H1 (cell line): ENCODE results near the gene PRKAR1B. TPM values are rescaled to one million over a fixed set of nuclear protein-coding genes. Genes with fewer than 3 reads are reported as not detected.
A peak's percentile ranks its signal among the peaks of the same experiment; 100 is the strongest.

Source experiments
- CTCF ChIA-PET: fragments of 300-600 bp; sonication (Branson Sonifier 250); formaldehyde crosslinking; loops from one replicate; lab custom pipeline; 2021; ENCODE audit not compliant: partially characterized antibody; lab: Charles Lee
- POLR2A ChIA-PET: fragments of 300-600 bp; sonication (Branson Sonifier 250); formaldehyde crosslinking; loops from one replicate; lab custom pipeline; 2021; ENCODE audit warnings: inconsistent platforms; ENCODE audit not compliant: partially characterized antibody; lab: Charles Lee
- DNase-seq, 2 experiments: peaks; one replicate each; pipeline versions ENCODE4 v3.0.0 to v3.0.0-alpha.2; 2010 to 2022; ENCODE audit warnings: low spot score in 2 of 2, low read depth in 1 of 2, mixed read lengths in 1 of 2
- FAIRE-seq: peaks from 2 replicates; lab custom pipeline; 2011; peaks lifted over from hg19 to GRCh38; lab: Jason Lieb, UNC
- H2AFZ ChIP-seq: 2 replicates; pipeline ENCODE4 v1.8.1; 2012; ENCODE audit warnings: low read length, inconsistent platforms
- H2AK5ac ChIP-seq: 2 replicates; pipeline ENCODE4 v1.6.1; 2013; ENCODE audit warnings: low read depth, low read length
- H2BK120ac ChIP-seq: replicated peaks from 2 replicates; pipeline ENCODE3; 2013; ENCODE audit warnings: low read depth, low read length, inconsistent platforms
- H2BK12ac ChIP-seq: 2 replicates; pipeline ENCODE4 v1.6.1; 2013; ENCODE audit warnings: low read depth, low read length
- H2BK15ac ChIP-seq: 2 replicates; pipeline ENCODE4 v1.6.1; 2013; ENCODE audit warnings: low read length
- H2BK20ac ChIP-seq: 2 replicates; pipeline ENCODE4 v1.6.1; 2013; ENCODE audit warnings: low read length
- H2BK5ac ChIP-seq: 2 replicates; pipeline ENCODE4 v1.6.1; 2013; ENCODE audit warnings: low read depth, low read length
- H3K14ac ChIP-seq: 2 replicates; pipeline ENCODE4 v1.6.1; 2013; ENCODE audit warnings: inconsistent platforms; ENCODE audit not compliant: insufficient read length
- H3K18ac ChIP-seq: 2 replicates; pipeline ENCODE4 v1.6.1; 2013; ENCODE audit warnings: low read length; ENCODE audit errors: extremely low read depth
- H3K23ac ChIP-seq: 2 replicates; pipeline ENCODE4 v1.6.1; 2013; ENCODE audit warnings: inconsistent platforms; ENCODE audit not compliant: insufficient read length
- H3K23me2 ChIP-seq: 2 replicates; pipeline ENCODE4 v1.6.1; 2013; ENCODE audit warnings: low read depth, low read length
- H3K27ac ChIP-seq: 2 replicates; pipeline ENCODE4 v1.6.1; 2011; ENCODE audit warnings: low read depth, low read length, inconsistent platforms
- H3K27me3 ChIP-seq, 4 experiments: replicated peaks in 1 of 4; 1 replicate in 1 of 4; 2 replicates in 3 of 4; pipeline versions ENCODE4 v1.6.1 to v1.8.1; 2011 to 2013; ENCODE audit warnings: low read length in 3 of 4, mild to moderate bottlenecking in 3 of 4, inconsistent platforms in 2 of 4, mixed read lengths in 2 of 4, moderate library complexity in 1 of 4; ENCODE audit not compliant: control insufficient read depth in 3 of 4, insufficient read depth in 3 of 4; ENCODE audit errors: extremely low read depth in 1 of 4
- H3K36me3 ChIP-seq, 4 experiments: 2 replicates each; pipeline versions ENCODE4 v1.6.1 to v1.8.1; 2011 to 2013; ENCODE audit warnings: mild to moderate bottlenecking in 4 of 4, low read length in 3 of 4, moderate library complexity in 2 of 4, control low read depth in 1 of 4, inconsistent platforms in 1 of 4; ENCODE audit not compliant: insufficient read depth in 4 of 4, control insufficient read depth in 2 of 4
- H3K4ac ChIP-seq: replicated peaks from 2 replicates; pipeline ENCODE3; 2013; ENCODE audit warnings: low read length, low read depth, mixed read lengths, inconsistent platforms; ENCODE audit not compliant: insufficient read length
- H3K4me1 ChIP-seq, 4 experiments: replicated peaks in 1 of 4; 1 replicate in 1 of 4; 2 replicates in 3 of 4; pipeline versions ENCODE4 v1.6.1 to v1.8.1; 2011 to 2013; ENCODE audit warnings: low read length in 3 of 4, inconsistent platforms in 2 of 4, mixed read lengths in 1 of 4; ENCODE audit not compliant: insufficient read depth in 4 of 4, control insufficient read depth in 3 of 4
- H3K4me2 ChIP-seq, 2 experiments: 2 replicates each; pipeline versions ENCODE4 v1.6.1 to v1.8.1; 2011 to 2013; ENCODE audit warnings: low read depth in 2 of 2, low read length in 2 of 2, control low read depth in 1 of 2, inconsistent platforms in 1 of 2, mild to moderate bottlenecking in 1 of 2; ENCODE audit not compliant: insufficient read depth in 1 of 2
- H3K4me3 ChIP-seq, 4 experiments: fragments of 200-600, 300-600 bp in 1 of 4; sonication (generic), shearing (Covaris generic), sonication (Bioruptor Twin) in 1 of 4; 2 replicates each; pipeline versions ENCODE4 v1.5.1 to v1.8.1; 2011 to 2016; ENCODE audit warnings: low read length in 4 of 4, low read depth in 3 of 4, control low read depth in 2 of 4, inconsistent platforms in 2 of 4, mild to moderate bottlenecking in 2 of 4, mixed read lengths in 1 of 4, moderate library complexity in 1 of 4; ENCODE audit not compliant: insufficient read depth in 2 of 4; ENCODE audit errors: extremely low read depth in 1 of 4
- H3K56ac ChIP-seq: replicated peaks from 2 replicates; pipeline ENCODE3; 2013; ENCODE audit warnings: low read depth, mild to moderate bottlenecking, mixed read lengths, low read length, inconsistent platforms; ENCODE audit not compliant: insufficient read length
- H3K79me1 ChIP-seq: 2 replicates; pipeline ENCODE4 v1.6.1; 2013; ENCODE audit warnings: low read depth, low read length, control low read depth
- H3K79me2 ChIP-seq, 2 experiments: 2 replicates each; pipeline versions ENCODE4 v1.6.1 to v1.8.1; 2012 to 2013; ENCODE audit warnings: low read length in 2 of 2, mild to moderate bottlenecking in 2 of 2, inconsistent platforms in 1 of 2; ENCODE audit not compliant: insufficient read depth in 2 of 2, control insufficient read depth in 1 of 2
- H3K9ac ChIP-seq, 4 experiments: replicated peaks in 1 of 4; 1 replicate in 1 of 4; 2 replicates in 3 of 4; pipeline versions ENCODE4 v1.6.1 to v1.8.1; 2011 to 2013; ENCODE audit warnings: low read depth in 3 of 4, low read length in 3 of 4, control low read depth in 2 of 4, mild to moderate bottlenecking in 2 of 4, moderate library complexity in 2 of 4, inconsistent platforms in 1 of 4; ENCODE audit errors: extremely low read depth in 1 of 4
- H3K9me3 ChIP-seq, 2 experiments: 2 replicates each; pipeline versions ENCODE4 v1.6.1 to v1.8.1; 2012 to 2013; ENCODE audit warnings: mild to moderate bottlenecking in 2 of 2, moderate library complexity in 2 of 2, control low read depth in 1 of 2, inconsistent platforms in 1 of 2, low read depth in 1 of 2, low read length in 1 of 2, mixed read lengths in 1 of 2; ENCODE audit not compliant: insufficient read depth in 2 of 2
- H4K20me1 ChIP-seq, 2 experiments: replicated peaks in 1 of 2; 2 replicates each; pipeline versions ENCODE3 to v1.8.1; 2011 to 2013; ENCODE audit warnings: inconsistent platforms in 2 of 2, low read length in 2 of 2, mild to moderate bottlenecking in 1 of 2; ENCODE audit not compliant: insufficient read depth in 2 of 2, control insufficient read depth in 1 of 2
- H4K5ac ChIP-seq: 2 replicates; pipeline ENCODE4 v1.6.1; 2013; ENCODE audit warnings: low read length, low read depth, mixed read lengths, inconsistent platforms; ENCODE audit not compliant: insufficient read length
- H4K8ac ChIP-seq: 2 replicates; pipeline ENCODE4 v1.8.0; 2013; ENCODE audit warnings: mild to moderate bottlenecking, moderate library complexity, low read length, inconsistent platforms; ENCODE audit not compliant: insufficient read depth; ENCODE audit errors: extremely low read depth
- H4K91ac ChIP-seq: replicated peaks from 2 replicates; pipeline ENCODE3; 2013; ENCODE audit warnings: low read length, mixed read lengths, inconsistent platforms; ENCODE audit not compliant: insufficient read length
- BRCA1 ChIP-seq: IDR thresholded peaks from 2 replicates; pipeline ENCODE4 v1.6.1; 2012; ENCODE audit warnings: low read depth, low read length, improper control_type of control experiment
- CEBPB ChIP-seq: IDR thresholded peaks from 2 replicates; pipeline ENCODE4 v1.6.1; 2012; ENCODE audit warnings: low read depth, low read length
- PHF8 ChIP-seq: fragments of 200-600 bp; sonication (generic); conservative IDR thresholded peaks from 2 replicates; pipeline ENCODE4 v1.7.1; 2012; ENCODE audit warnings: low read depth, mild to moderate bottlenecking, inconsistent platforms, low read length, moderate library complexity
- POLR2A ChIP-seq, 2 experiments: IDR thresholded peaks; 1 replicate in 1 of 2; 2 replicates in 1 of 2; pipeline ENCODE4 v1.6.1; 2011; ENCODE audit warnings: low read depth in 2 of 2, low read length in 2 of 2, mild to moderate bottlenecking in 2 of 2; ENCODE audit errors: control extremely low read depth in 1 of 2
- RBBP5 ChIP-seq: IDR thresholded peaks from 2 replicates; pipeline ENCODE4 v1.7.1; 2012; ENCODE audit warnings: low read depth, mild to moderate bottlenecking, inconsistent platforms, low read length, moderate library complexity, borderline replicate concordance
- SIN3A ChIP-seq, 2 experiments: IDR thresholded peaks in 1 of 2; conservative IDR thresholded peaks in 1 of 2; 2 replicates each; pipeline ENCODE4 v1.6.1; 2011 to 2012; ENCODE audit warnings: low read length in 2 of 2, improper control_type of control experiment in 1 of 2, low read depth in 1 of 2, mild to moderate bottlenecking in 1 of 2
- TAF1 ChIP-seq: IDR thresholded peaks from 2 replicates; pipeline ENCODE4 v1.6.1; 2011; ENCODE audit warnings: mild to moderate bottlenecking, low read depth, low read length
- TBP ChIP-seq: IDR thresholded peaks from 2 replicates; pipeline ENCODE4 v1.6.1; 2011; ENCODE audit warnings: low read depth, low read length, improper control_type of control experiment
- YY1 ChIP-seq: IDR thresholded peaks from 2 replicates; pipeline ENCODE4 v1.6.1; 2011; ENCODE audit warnings: low read depth, mild to moderate bottlenecking, low read length
- WGBS, 2 experiments: shearing (Covaris generic) in 1 of 2; methylation state at CpG; one replicate each; pipeline versions ENCODE4 v1.1.6 to v1.1.7; 2013 to 2015; ENCODE audit warnings: low lambda C conversion rate in 2 of 2, mixed read lengths in 2 of 2, inconsistent platforms in 1 of 2, low coverage in 1 of 2, missing lambda C conversion rate in 1 of 2; ENCODE audit not compliant: insufficient replicate concordance in 2 of 2, insufficient coverage in 1 of 2, insufficient read length in 1 of 2; ENCODE audit errors: extremely low coverage in 1 of 2, missing lambda C conversion rate in 1 of 2; 5-methylcytosine and 5-hydroxymethylcytosine counted together
- polyA plus RNA-seq, 7 experiments: library from polyadenylated mRNA; depleted of rRNA in 3 of 7; stranded (reverse) in 5 of 7; unstranded in 2 of 7; fragments of >200 nt in 5 of 7; fragments of 200-250 nt in 2 of 7; gene quantifications; 1 replicate in 5 of 7; 2 replicates in 1 of 7; 4 replicates in 1 of 7; pipeline versions ENCODE4 v1.2.1 to v1.2.3, GENCODE V29; 2011 to 2013; ENCODE audit warnings: missing spikeins in 2 of 7, mixed read lengths in 2 of 7
- total RNA-seq: library from RNA; stranded (reverse); fragmentation: NEBNext Ultra II Directional; extraction: Animal tissue kit (Norgen Biotek cat#: 25700); gene quantifications from 2 replicates; pipeline ENCODE4 v1.2.1, GENCODE V29; 2021
- TF ChIP-seq, protein P1 (sequence below): IDR thresholded peaks from 2 replicates; pipeline ENCODE4 v1.6.1; 2012; ENCODE audit warnings: inconsistent platforms

Gene PRKAR1B
- total and polyA plus RNA-seq, 2 of the 8 experiments (the other 6 are each of a cell fraction or from before 2014, with no cell fraction given): 12.3 to 55.7 TPM

DNA sequence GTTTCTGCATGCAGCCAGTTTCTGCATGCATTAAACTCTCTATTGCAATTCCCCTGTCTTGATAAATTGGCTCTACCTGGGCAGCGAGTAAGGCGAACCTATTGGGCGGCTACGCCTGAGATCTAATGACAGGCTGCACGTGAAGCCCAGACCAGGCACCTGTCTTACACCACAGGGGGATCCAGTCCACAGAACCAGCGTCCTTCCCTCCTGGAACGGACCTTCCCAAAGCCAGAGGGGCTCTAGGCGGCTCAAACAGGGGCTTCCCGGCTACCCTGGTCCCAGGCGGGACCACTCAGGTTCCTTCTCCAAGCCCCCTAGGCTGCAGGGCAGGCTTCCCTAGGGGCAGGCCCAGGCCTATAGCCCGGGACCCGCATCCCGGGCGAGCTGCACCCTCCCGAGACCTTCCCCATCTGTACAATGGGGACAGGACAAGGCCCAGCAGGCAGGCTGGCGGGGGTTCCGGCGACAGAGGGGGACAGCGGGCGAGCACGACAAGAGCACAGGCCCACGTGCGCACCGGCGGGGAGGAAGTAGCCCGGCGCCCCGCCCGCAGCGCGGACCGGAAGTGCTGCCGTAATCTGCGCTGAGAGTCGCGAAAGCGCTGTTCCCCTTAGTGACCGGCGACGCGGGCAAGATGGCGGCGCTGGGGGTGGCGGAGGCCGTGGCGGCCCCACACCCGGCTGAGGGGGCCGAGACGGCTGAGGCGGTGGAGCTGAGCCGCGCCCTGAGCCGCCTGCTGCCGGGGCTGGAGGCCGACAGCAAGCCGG, 812 bp downstream of the PRKAR1B start, which contains the start of gene DNAAF5:
TSS of gene DNAAF5 (plus strand) at position 616 of the 770 bp plus-strand sequence. CDS start at position 638, 22 bp downstream.
- H3K27me3 ChIP-seq: no peaks in the 10 kb centered on the region
- H3K23ac ChIP-seq: no peak within 1 kb of the TSS
- peak within 1 kb of the TSS; percentile 56 to 74 (median 60) for H3K4me3 ChIP-seq
- H2BK20ac ChIP-seq: no peak within 1 kb of the TSS
- H3K79me1 ChIP-seq: peaks cover 19% of the 10 kb centered on the region
- H3K9me3 ChIP-seq: peaks cover 25 to 30% of the 10 kb centered on the region in 2 experiments
- 0 out of 2 replicates have a peak within 1 kb of the TSS, but pooled peaks have one; percentile 61 for H2AK5ac ChIP-seq
- H3K9ac ChIP-seq: peak within 1 kb of the TSS; percentile 48 to 84 (median 72)
- peaks cover 0 to 12% (median 5%) of the 10 kb centered on the region in 4 experiments; a peak in 5 of 7 replicates for H3K4me1 ChIP-seq
- peaks cover 0 to 48% (median 21%) of the 10 kb centered on the region in 4 experiments; a peak in 7 of 8 replicates for H3K36me3 ChIP-seq
- peak within 1 kb of the TSS; percentile 78 for H3K18ac ChIP-seq
- peak within 1 kb of the TSS; percentile 13 for H3K4ac ChIP-seq
- peaks cover 10 to 69% of the 10 kb centered on the region in 2 experiments for H3K79me2 ChIP-seq
- H2AFZ ChIP-seq: no peak within 1 kb of the TSS
- no peak within 1 kb of the TSS for H3K14ac ChIP-seq
- H3K56ac ChIP-seq: no peak within 1 kb of the TSS
- peak in 1 of 2 experiments; percentile 87 for DNase-seq
- H4K20me1 ChIP-seq: peaks cover 2 to 4% of the 10 kb centered on the region in 2 experiments
- H3K4me2 ChIP-seq: peak within 1 kb of the TSS; percentile 81 to 85
- peak within 1 kb of the TSS; percentile 59 for H4K5ac ChIP-seq
- peak within 1 kb of the TSS; percentile 88; the same call in 1 of the 2 replicates for H2BK5ac ChIP-seq
- ChIA-PET POLR2A (interaction anchor here (1.1 to 1.6 kb wide), 4 partner anchors 10 to 19 kb away, joined by 3 to 4 read pairs (median 3); no protein-coding TSS in a partner anchor), CTCF (interaction anchor here (1.5 to 1.9 kb wide), 2 partner anchors 9 to 56 kb away, joined by 3 to 4 read pairs; no protein-coding TSS in a partner anchor)
- H3K23me2 ChIP-seq: peaks cover 3% of the 10 kb centered on the region; the same call in 1 of the 2 replicates
- peak within 1 kb of the TSS; percentile 46; the same call in 1 of the 2 replicates for H2BK15ac ChIP-seq
- peak within 1 kb of the TSS; percentile 63 for H4K91ac ChIP-seq
- H4K8ac ChIP-seq: peak within 1 kb of the TSS; percentile 99
- no peak within 1 kb of the TSS; the same call in 1 of the 2 replicates for H3K27ac ChIP-seq
- 14% methylated on average over 50 of the region's 56 CpGs; no CpG with 5 or more reads in 1 of the 2 experiments for WGBS, 2 experiments
- H2BK12ac ChIP-seq: no peak within 1 kb of the TSS
- FAIRE-seq: no peak
- H2BK120ac ChIP-seq: peak within 1 kb of the TSS; percentile 6
- TF ChIP-seq PHF8: peak; percentile 47; the same call in 1 of the 2 replicates
- TF ChIP-seq SIN3A (conservative IDR thresholded peaks at IDR 0.05 in 1 of 2, IDR thresholded peaks at IDR 0.05 in 1 of 2; ENCODE audit: low read depth in 1 of 2, low read length in 2 of 2): peak; percentile 82 to 89; a peak in 3 of 4 replicates
- no peak for TF ChIP-seq BRCA1
- TF ChIP-seq RBBP5: no peak
- TF ChIP-seq YY1: peak; percentile 95
- TF ChIP-seq POLR2A (IDR thresholded peaks at IDR 0.05; ENCODE audit: control extremely low read depth in 1 of 2, low read depth in 2 of 2, low read length in 2 of 2): peak in 1 of 2 experiments; percentile 65; a peak in 2 of 3 replicates
- TF ChIP-seq TAF1: peak; percentile 84
- TF ChIP-seq TBP: peak; percentile 57; the same call in 1 of the 2 replicates
- TF ChIP-seq, protein P1, sequence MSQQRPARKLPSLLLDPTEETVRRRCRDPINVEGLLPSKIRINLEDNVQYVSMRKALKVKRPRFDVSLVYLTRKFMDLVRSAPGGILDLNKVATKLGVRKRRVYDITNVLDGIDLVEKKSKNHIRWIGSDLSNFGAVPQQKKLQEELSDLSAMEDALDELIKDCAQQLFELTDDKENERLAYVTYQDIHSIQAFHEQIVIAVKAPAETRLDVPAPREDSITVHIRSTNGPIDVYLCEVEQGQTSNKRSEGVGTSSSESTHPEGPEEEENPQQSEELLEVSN: peak; percentile 99
- no peak for TF ChIP-seq CEBPB
